IMR-90 (cell line): ENCODE results near the gene PSD. TPM values are rescaled to one million over a fixed set of nuclear protein-coding genes. Genes with fewer than 3 reads are reported as not detected.

ENCODE experiments used
- ATAC-seq: fragments of 200-7000 bp; cut with Tn5 transposase; 2 replicates; pipeline ENCODE4 v1.9.1; 2020; ENCODE audit warnings: low read depth, mild to moderate bottlenecking, moderate library complexity
- BruUV-seq: library from RNA; stranded (reverse); fragments of 400-500 nt; replicated peaks from 2 replicates; lab custom pipeline; 2021; lab: Mats Ljungman, UMichigan
- CTCF ChIA-PET: fragments of 300-600 bp; formaldehyde crosslinking; extraction: SDS; loops from one replicate; lab custom pipeline; 2021; ENCODE audit warnings: antibody characterized with exemption; lab: Yijun Ruan, JAX
- POLR2A ChIA-PET: fragments of 300-600 bp; sonication (Branson Sonifier 250); formaldehyde crosslinking; loops from one replicate; lab custom pipeline; 2022; ENCODE audit warnings: antibody characterized with exemption; ENCODE audit not compliant: unreplicated experiment; lab: Charles Lee
- DNase-seq: peaks from one replicate; pipeline ENCODE4 v3.0.0; 2013
- H2AFZ ChIP-seq: replicated peaks from 2 replicates; pipeline ENCODE3; 2013; ENCODE audit warnings: low read length, mild to moderate bottlenecking; ENCODE audit not compliant: poor library complexity
- H2AK5ac ChIP-seq: 2 replicates; pipeline ENCODE4 v1.6.1; 2013; ENCODE audit warnings: low read depth, low read length, inconsistent platforms
- H2AK9ac ChIP-seq: replicated peaks from 2 replicates; pipeline ENCODE3; 2013; ENCODE audit warnings: mild to moderate bottlenecking, low read depth, low read length, moderate library complexity; ENCODE audit not compliant: poor library complexity
- H2BK120ac ChIP-seq: 2 replicates; pipeline ENCODE4 v1.6.1; 2013; ENCODE audit warnings: low read depth, low read length, inconsistent platforms
- H2BK15ac ChIP-seq: 3 replicates; pipeline ENCODE4 v1.6.1; 2013; ENCODE audit warnings: low read depth, low read length, inconsistent platforms
- H2BK20ac ChIP-seq: 2 replicates; pipeline ENCODE4 v1.6.1; 2013; ENCODE audit warnings: low read depth, mild to moderate bottlenecking, inconsistent platforms, low read length, moderate library complexity
- H2BK5ac ChIP-seq: 2 replicates; pipeline ENCODE4 v1.6.1; 2013; ENCODE audit warnings: mild to moderate bottlenecking, low read depth, low read length, inconsistent platforms; ENCODE audit not compliant: poor library complexity, severe bottlenecking
- H3K14ac ChIP-seq: replicated peaks from 2 replicates; pipeline ENCODE4 v1.6.1; 2013; ENCODE audit warnings: low read depth, low read length, inconsistent platforms
- H3K18ac ChIP-seq: 2 replicates; pipeline ENCODE4 v1.6.1; 2013; ENCODE audit warnings: low read depth, low read length, control low read depth
- H3K23ac ChIP-seq: 2 replicates; pipeline ENCODE4 v1.6.1; 2013; ENCODE audit warnings: low read depth, low read length, inconsistent platforms
- H3K27ac ChIP-seq: 2 replicates; pipeline ENCODE4 v1.5.1; 2013; ENCODE audit warnings: mild to moderate bottlenecking, control low read depth, low read length; ENCODE audit not compliant: insufficient read depth
- H3K27me3 ChIP-seq: 2 replicates; pipeline ENCODE4 v1.6.1; 2013; ENCODE audit warnings: low read length; ENCODE audit not compliant: control insufficient read depth, insufficient read depth
- H3K36me3 ChIP-seq: 2 replicates; pipeline ENCODE4 v1.6.1; 2013; ENCODE audit warnings: low read length, mixed read lengths; ENCODE audit not compliant: control insufficient read depth, insufficient read depth
- H3K4ac ChIP-seq: 2 replicates; pipeline ENCODE4 v1.6.1; 2013; ENCODE audit warnings: low read depth, low read length, inconsistent platforms
- H3K4me1 ChIP-seq: 2 replicates; pipeline ENCODE4 v1.6.1; 2013; ENCODE audit warnings: low read length, mixed read lengths; ENCODE audit not compliant: control insufficient read depth, insufficient read depth
- H3K4me2 ChIP-seq: 2 replicates; pipeline ENCODE4 v1.6.1; 2013; ENCODE audit warnings: low read depth, mild to moderate bottlenecking, control low read depth, low read length, moderate library complexity
- H3K4me3 ChIP-seq: 2 replicates; pipeline ENCODE4 v1.5.1; 2013; ENCODE audit warnings: low read depth, mild to moderate bottlenecking, control low read depth, low read length, moderate library complexity; ENCODE audit not compliant: insufficient read depth
- H3K56ac ChIP-seq: 2 replicates; pipeline ENCODE4 v1.6.1; 2013; ENCODE audit warnings: low read length, inconsistent platforms; ENCODE audit not compliant: insufficient read depth; ENCODE audit errors: extremely low read depth
- H3K79me1 ChIP-seq, 2 experiments: 2 replicates each; pipeline ENCODE4 v1.6.1; 2013; ENCODE audit warnings: low read length in 2 of 2, inconsistent platforms in 1 of 2, low read depth in 1 of 2
- H3K9ac ChIP-seq: 2 replicates; pipeline ENCODE4 v1.6.1; 2013; ENCODE audit warnings: low read depth, low read length, control low read depth
- H3K9me1 ChIP-seq: 2 replicates; pipeline ENCODE4 v1.6.1; 2013; ENCODE audit warnings: low read length, inconsistent platforms; ENCODE audit not compliant: insufficient read depth
- H3K9me3 ChIP-seq: 2 replicates; pipeline ENCODE4 v1.6.1; 2013; ENCODE audit warnings: low read length; ENCODE audit not compliant: control insufficient read depth, insufficient read depth
- H4K20me1 ChIP-seq: 2 replicates; pipeline ENCODE4 v1.6.1; 2013; ENCODE audit warnings: low read length, inconsistent platforms; ENCODE audit not compliant: insufficient read depth
- H4K5ac ChIP-seq: 2 replicates; pipeline ENCODE4 v1.6.1; 2013; ENCODE audit warnings: mild to moderate bottlenecking, low read depth, low read length, control low read depth
- H4K8ac ChIP-seq, 2 experiments: 2 replicates each; pipeline ENCODE4 v1.6.1; 2013; ENCODE audit warnings: low read depth in 2 of 2, low read length in 2 of 2, control low read depth in 1 of 2, inconsistent platforms in 1 of 2
- H4K91ac ChIP-seq: 2 replicates; pipeline ENCODE4 v1.6.1; 2013; ENCODE audit warnings: low read depth, low read length, inconsistent platforms; ENCODE audit not compliant: insufficient read depth
- CEBPB ChIP-seq: IDR thresholded peaks from 2 replicates; pipeline ENCODE4 v1.6.1; 2012; ENCODE audit warnings: low read depth, low read length, improper control_type of control experiment
- CHD1 ChIP-seq: IDR thresholded peaks from 2 replicates; pipeline ENCODE4 v1.6.1; 2012; ENCODE audit warnings: low read depth, low read length, improper control_type of control experiment
- ELK1 ChIP-seq: fragments of 150-350 bp; IDR thresholded peaks from 2 replicates; pipeline ENCODE4 v1.6.1; 2016; ENCODE audit warnings: low read depth, mild to moderate bottlenecking, low read length, moderate library complexity, borderline replicate concordance
- MAFK ChIP-seq: IDR thresholded peaks from 2 replicates; pipeline ENCODE4 v1.6.1; 2012; ENCODE audit warnings: low read depth, low read length, improper control_type of control experiment
- MAZ ChIP-seq: IDR thresholded peaks from 2 replicates; pipeline ENCODE4 v1.6.1; 2012; ENCODE audit warnings: low read depth, mild to moderate bottlenecking, low read length, improper control_type of control experiment, moderate library complexity, borderline replicate concordance
- NFE2L2 ChIP-seq: fragments of 150-350 bp; IDR thresholded peaks from 2 replicates; pipeline ENCODE4 v1.6.1; 2016; ENCODE audit warnings: low read depth, mild to moderate bottlenecking, low read length
- RAD21 ChIP-seq: IDR thresholded peaks from 2 replicates; pipeline ENCODE4 v1.6.1; 2012; ENCODE audit warnings: low read length, improper control_type of control experiment
- RCOR1 ChIP-seq: IDR thresholded peaks from 2 replicates; pipeline ENCODE4 v1.6.1; 2012; ENCODE audit warnings: mild to moderate bottlenecking, low read length, improper control_type of control experiment; ENCODE audit not compliant: insufficient replicate concordance
- WGBS, 2 experiments: methylation state at CpG; one replicate each; pipeline versions ENCODE4 v1.1.5 to v1.1.7; 2013; ENCODE audit warnings: missing lambda C conversion rate in 2 of 2; ENCODE audit not compliant: insufficient read length in 1 of 2; ENCODE audit errors: extremely low coverage in 2 of 2; 5-methylcytosine and 5-hydroxymethylcytosine counted together
- dilution Hi-C: fragments of 300-500 bp; cut with HindIII; formaldehyde crosslinking; loops from one replicate; pipeline ENCODE4 v1.14.3; 2018; ENCODE audit warnings: low sequenced_read_pairs; ENCODE audit not compliant: unreplicated experiment
- in situ Hi-C: fragments of 300-500 bp; cut with MboI; formaldehyde crosslinking; loops from 3 replicates; pipeline ENCODE4 v1.14.3; 2019; ENCODE audit warnings: low sequenced_read_pairs, inconsistent platforms, mixed read lengths
- intact Hi-C: fragments of 100-400 bp; cut with micrococcal nuclease; formaldehyde crosslinking; loops from 2 replicates; pipeline ENCODE4 v1.10.0; 2022
- polyA plus RNA-seq, 3 experiments: library from polyadenylated mRNA; depleted of rRNA; stranded (reverse); fragments of >200 nt; gene quantifications; 2 replicates each; pipeline ENCODE4 v1.2.3, GENCODE V29; 2012; ENCODE audit warnings: low replicate concordance in 1 of 3
- total RNA-seq: library from RNA; depleted of rRNA; stranded (reverse); fragments of >200 nt; gene quantifications from 2 replicates; pipeline ENCODE4 v1.2.3, GENCODE V29; 2012

The PSD gene
- total and polyA plus RNA-seq, 2 of the 4 experiments (the other 2 are of a cell fraction) = 2.0 to 4.4 TPM

GRCh38 chr10:102412293-102412692, 6.3 kb downstream of the PSD start:
- POLR2A ChIA-PET = no interaction called here
- dilution Hi-C loops = no loop called here

More at GRCh38 chr10:102412293-102412692, 6.3 kb downstream of the PSD start:
- no peak for TF ChIP-seq RAD21
- TF ChIP-seq MAZ = no peak
- no peak for TF ChIP-seq CHD1
- TF ChIP-seq NFE2L2 = no peak
- no peak for TF ChIP-seq RCOR1
- TF ChIP-seq ELK1 = no peak
- TF ChIP-seq CEBPB = no peak
- TF ChIP-seq MAFK = no peak
- no peak overlapping the region for H3K14ac ChIP-seq
- no peak overlapping the region for H3K9ac ChIP-seq
- in situ Hi-C loops (no loop called here), intact Hi-C loops (no loop called here)
- no peak overlapping the region for H3K23ac ChIP-seq
- H3K56ac ChIP-seq = no peak overlapping the region
- no peak overlapping the region for H3K4ac ChIP-seq
- H2BK20ac ChIP-seq = no peak overlapping the region
- ATAC-seq (no peak), DNase-seq (no peak)
- H3K18ac ChIP-seq = no peak overlapping the region
- H3K4me1 ChIP-seq = peaks cover 8% of the 10 kb centered on the region; the same call in 1 of the 2 replicates
- no peak overlapping the region for H3K27ac ChIP-seq
- H2AK5ac ChIP-seq = no peak overlapping the region
- no peak overlapping the region for H4K91ac ChIP-seq
- H3K79me1 ChIP-seq = peaks cover 0 to 4% of the 10 kb centered on the region in 2 experiments; a peak in 1 of 4 replicates
- no peak overlapping the region for H3K4me3 ChIP-seq
- no peaks in the 10 kb centered on the region for H4K20me1 ChIP-seq
- CTCF ChIA-PET = no interaction called here
- H4K5ac ChIP-seq = no peak overlapping the region
- H3K36me3 ChIP-seq = no peaks in the 10 kb centered on the region
- no peak overlapping the region for H2AK9ac ChIP-seq
- BruUV-seq = no TSS peak
- no peak overlapping the region for H2BK5ac ChIP-seq
- 88% methylated on average over 8 of the region's 10 CpGs; no CpG with 5 or more reads in 1 of the 2 experiments for WGBS, 2 experiments
- no peak overlapping the region for H2BK15ac ChIP-seq
- no peak overlapping the region for H3K4me2 ChIP-seq
- H4K8ac ChIP-seq = no peak overlapping the region
- H2AFZ ChIP-seq = no peak overlapping the region
- peaks cover 11% of the 10 kb centered on the region; the same call in 1 of the 2 replicates for H3K9me1 ChIP-seq
- peaks cover 69% of the 10 kb centered on the region for H3K27me3 ChIP-seq
- H2BK120ac ChIP-seq = no peak overlapping the region
- no peaks in the 10 kb centered on the region for H3K9me3 ChIP-seq
